CD4-positive, alpha-beta T cell (primary cell): ENCODE results near the gene STIP1. TPM values are rescaled to one million over a fixed set of nuclear protein-coding genes. Genes with fewer than 3 reads are reported as not detected.
A peak's percentile ranks its signal among the peaks of the same experiment; 100 is the strongest.

Experiments
- ATAC-seq: fragments of 200-7000 bp; cut with Tn5 transposase; one replicate; pipeline ENCODE4 v1.10.0; 2022; ENCODE audit warnings: mild to moderate bottlenecking; ENCODE audit not compliant: poor library complexity
- CTCF ChIA-PET: fragments of 350-600 bp; sonication (Branson Sonifier 250); formaldehyde crosslinking; loops from one replicate; lab custom pipeline; 2021; ENCODE audit warnings: antibody characterized with exemption, inconsistent platforms; lab: Charles Lee
- POLR2A ChIA-PET: fragments of 350-600 bp; sonication (Branson Sonifier 250); formaldehyde crosslinking; loops from one replicate; lab custom pipeline; 2021; ENCODE audit warnings: antibody characterized with exemption, inconsistent platforms; lab: Charles Lee
- DNase-seq, 14 experiments: peaks; one replicate each; pipeline ENCODE4 v3.0.0-alpha.2; 2013 to 2020; ENCODE audit warnings: mixed read lengths in 2 of 14
- H3K27ac ChIP-seq, 2 donors: one replicate each; pipeline versions ENCODE4 v1.5.1 to v1.7.0; 2013; ENCODE audit warnings: low read length in 2 of 2, low read depth in 1 of 2, mild to moderate bottlenecking in 1 of 2
- H3K27me3 ChIP-seq, 2 experiments: 1 replicate in 1 of 2; 2 replicates in 1 of 2; pipeline versions ENCODE4 v1.6.1 to v1.7.0; 2013; ENCODE audit warnings: low read length in 2 of 2, control low read depth in 1 of 2, mild to moderate bottlenecking in 1 of 2, moderate library complexity in 1 of 2; ENCODE audit not compliant: insufficient read depth in 2 of 2, control insufficient read depth in 1 of 2
- H3K36me3 ChIP-seq: one replicate; pipeline ENCODE4 v1.6.1; 2013; ENCODE audit warnings: low read length, control low read depth; ENCODE audit not compliant: insufficient read depth
- H3K4me1 ChIP-seq: one replicate; pipeline ENCODE4 v1.6.1; 2013; ENCODE audit warnings: low read length, control low read depth; ENCODE audit not compliant: insufficient read depth
- H3K4me3 ChIP-seq: one replicate; pipeline ENCODE4 v1.5.1; 2013; ENCODE audit warnings: mild to moderate bottlenecking, low read length, moderate library complexity
- H3K9me3 ChIP-seq, 2 experiments: 1 replicate in 1 of 2; 2 replicates in 1 of 2; pipeline versions ENCODE4 v1.6.1 to v1.7.0; 2013; ENCODE audit warnings: low read length in 2 of 2, mild to moderate bottlenecking in 2 of 2, control low read depth in 1 of 2, moderate library complexity in 1 of 2; ENCODE audit not compliant: control insufficient read depth in 1 of 2, insufficient read depth in 1 of 2
- H3K27ac Mint-ChIP-seq: one replicate; pipeline ENCODE4 v1.8.0; 2020; ENCODE audit warnings: mixed read lengths
- H3K27me3 Mint-ChIP-seq: one replicate; pipeline ENCODE4 v1.8.0; 2021; ENCODE audit warnings: mixed read lengths
- H3K36me3 Mint-ChIP-seq: one replicate; pipeline ENCODE4 v1.8.0; 2021; ENCODE audit warnings: low read depth, mixed read lengths
- H3K4me1 Mint-ChIP-seq: one replicate; pipeline ENCODE4 v1.8.0; 2021; ENCODE audit warnings: low read depth, mixed read lengths
- H3K4me3 Mint-ChIP-seq: one replicate; pipeline ENCODE4 v1.8.0; 2020; ENCODE audit warnings: mild to moderate bottlenecking, mixed read lengths
- H3K9me3 Mint-ChIP-seq: one replicate; pipeline ENCODE4 v1.8.0; 2020; ENCODE audit warnings: mixed read lengths
- intact Hi-C, 2 experiments: fragments of 100-400 bp; cut with DNase I in 1 of 2; cut with micrococcal nuclease in 1 of 2; formaldehyde crosslinking; loops; one replicate each; pipeline versions ENCODE4 v1.15.1 to v1.9.0; 2023 to 2025; cut with DNase I, micrococcal nuclease
- total RNA-seq, 174 experiments: library from RNA in 2 of 174; stranded (reverse) in 2 of 174; gene quantifications; one replicate each; pipeline ENCODE4 v1.2.3 and lab custom pipeline; 2021 to 2026
- TF ChIP-seq, protein P1 (sequence below): fragments of 200-600 bp; IDR thresholded peaks from one replicate; pipeline ENCODE4 v1.8.0; 2022; ENCODE audit warnings: antibody characterized with exemption, mild to moderate bottlenecking

The STIP1 gene
- total RNA-seq, 2 experiments from 2014 or later: 29.0 to 37.5 TPM

DNA sequence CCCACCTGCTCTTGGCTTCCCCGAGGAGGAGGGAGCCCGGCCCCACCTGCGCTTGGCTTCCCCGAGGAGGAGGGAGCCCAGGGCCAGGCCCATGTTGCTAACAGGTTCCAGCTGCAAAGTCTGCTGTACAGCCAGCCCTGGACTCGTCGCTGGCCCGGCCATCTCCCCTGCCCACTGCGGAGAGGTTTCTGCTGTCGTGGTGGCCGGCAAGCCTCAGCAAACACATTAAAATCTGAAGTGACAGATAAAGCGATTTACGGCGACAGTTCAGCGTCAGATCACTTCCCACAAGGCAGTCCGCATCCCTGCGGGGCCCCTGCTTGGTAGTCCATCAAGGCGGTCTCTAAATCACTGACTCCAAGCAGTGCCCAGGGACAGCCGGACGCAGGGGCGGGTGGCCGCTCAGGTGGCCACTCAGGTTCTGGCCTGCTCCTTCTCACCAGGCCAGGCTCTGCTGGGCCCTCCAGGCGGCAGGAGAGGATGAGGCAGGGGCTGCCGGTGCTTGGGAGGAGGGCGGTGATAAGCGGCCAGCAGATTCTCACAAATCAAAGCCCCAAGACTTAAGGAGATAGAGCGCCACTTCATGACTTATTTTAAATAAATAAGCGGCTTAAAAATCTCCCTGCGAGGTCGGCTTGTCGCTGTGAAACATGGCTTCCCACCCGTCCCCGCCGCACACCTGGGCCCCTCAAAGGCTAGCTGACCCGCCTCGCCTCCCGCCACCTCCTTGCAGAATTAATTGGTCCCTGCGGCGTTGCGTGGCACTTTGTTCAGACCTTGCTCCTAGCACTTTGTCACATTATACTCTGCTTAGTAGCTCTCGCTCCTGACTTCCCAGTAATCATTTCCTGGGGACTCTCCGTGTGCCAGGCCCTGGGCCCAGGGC lies 41.1 kb upstream of the STIP1 start:
- Histone ChIP-seq H3K9me3 (no peaks in the 10 kb centered on the region), H3K27me3 (no peaks in the 10 kb centered on the region), H3K36me3 (no peaks in the 10 kb centered on the region), H3K4me1 (peaks cover 19% of the 10 kb centered on the region), H3K27ac (no peak overlapping the region), H3K4me3 (no peak overlapping the region)
- DNase-seq (no peak), ATAC-seq (no peak)
- POLR2A ChIA-PET: no interaction called here
- Mint-ChIP-seq H3K27me3 (no peaks in the 10 kb centered on the region), H3K4me3 (no peak overlapping the region), H3K4me1 (peaks cover 14% of the 10 kb centered on the region), H3K36me3 (no peaks in the 10 kb centered on the region), H3K9me3 (no peaks in the 10 kb centered on the region), H3K27ac (no peak overlapping the region)
- TF ChIP-seq, protein P1, sequence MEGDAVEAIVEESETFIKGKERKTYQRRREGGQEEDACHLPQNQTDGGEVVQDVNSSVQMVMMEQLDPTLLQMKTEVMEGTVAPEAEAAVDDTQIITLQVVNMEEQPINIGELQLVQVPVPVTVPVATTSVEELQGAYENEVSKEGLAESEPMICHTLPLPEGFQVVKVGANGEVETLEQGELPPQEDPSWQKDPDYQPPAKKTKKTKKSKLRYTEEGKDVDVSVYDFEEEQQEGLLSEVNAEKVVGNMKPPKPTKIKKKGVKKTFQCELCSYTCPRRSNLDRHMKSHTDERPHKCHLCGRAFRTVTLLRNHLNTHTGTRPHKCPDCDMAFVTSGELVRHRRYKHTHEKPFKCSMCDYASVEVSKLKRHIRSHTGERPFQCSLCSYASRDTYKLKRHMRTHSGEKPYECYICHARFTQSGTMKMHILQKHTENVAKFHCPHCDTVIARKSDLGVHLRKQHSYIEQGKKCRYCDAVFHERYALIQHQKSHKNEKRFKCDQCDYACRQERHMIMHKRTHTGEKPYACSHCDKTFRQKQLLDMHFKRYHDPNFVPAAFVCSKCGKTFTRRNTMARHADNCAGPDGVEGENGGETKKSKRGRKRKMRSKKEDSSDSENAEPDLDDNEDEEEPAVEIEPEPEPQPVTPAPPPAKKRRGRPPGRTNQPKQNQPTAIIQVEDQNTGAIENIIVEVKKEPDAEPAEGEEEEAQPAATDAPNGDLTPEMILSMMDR: no peak
- intact Hi-C loops: loop anchor here in 1 of 2 experiments (10.0 kb wide), 1 partner anchor 1110 kb away; no protein-coding TSS in a partner anchor
- CTCF ChIA-PET: interaction anchor here (1.7 kb wide), 1 partner anchor 145 kb away, joined by 5 read pairs; no protein-coding TSS in a partner anchor

DNA sequence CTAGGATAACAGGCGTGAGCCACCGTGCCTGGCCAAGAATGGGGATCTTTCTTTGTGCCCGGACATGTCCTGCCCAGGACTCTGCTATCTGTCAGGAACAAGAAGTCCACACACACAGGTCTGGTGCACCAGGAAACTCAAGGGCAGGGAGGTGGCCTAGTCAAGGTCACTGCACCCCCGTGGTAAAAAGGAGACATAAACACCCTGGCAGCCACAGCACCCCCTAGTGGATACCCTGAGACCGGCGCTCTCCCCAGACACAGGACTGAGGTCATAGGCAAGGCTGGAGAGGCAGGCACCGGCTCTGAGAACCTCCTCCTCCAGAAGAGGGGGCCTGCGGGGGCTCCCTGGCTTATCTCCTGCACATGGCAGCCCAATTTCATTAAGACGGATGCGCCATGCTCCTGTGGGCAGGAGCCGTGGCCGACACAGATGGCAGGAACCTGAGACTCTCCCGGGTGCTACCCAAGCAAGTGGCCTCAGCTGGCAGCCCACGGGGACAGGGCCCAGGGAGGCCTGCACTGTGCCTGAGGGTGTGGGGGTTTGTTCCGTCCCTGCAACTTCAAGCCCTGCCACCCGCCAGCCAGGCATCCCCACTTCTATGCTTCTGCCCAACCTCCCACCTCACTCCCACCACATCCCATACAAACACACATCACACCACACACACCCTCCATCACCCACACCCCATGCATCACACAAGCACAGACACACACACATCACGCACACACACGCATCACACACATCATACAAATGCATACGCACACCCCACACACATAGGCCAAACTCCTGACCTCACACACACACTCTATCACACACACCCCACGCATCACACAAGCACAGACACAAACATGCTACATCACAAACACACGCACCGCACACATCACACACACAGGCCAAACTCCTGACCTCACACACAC lies 39.7 kb upstream of the STIP1 start:
- no peak overlapping the region for H3K27ac ChIP-seq
- Mint-ChIP-seq H3K4me3 (no peak overlapping the region), H3K4me1 (peaks cover 14% of the 10 kb centered on the region), H3K9me3 (no peaks in the 10 kb centered on the region), H3K27me3 (no peaks in the 10 kb centered on the region), H3K36me3 (no peaks in the 10 kb centered on the region), H3K27ac (no peak overlapping the region)
- no peak overlapping the region for H3K4me3 ChIP-seq
- H3K4me1 ChIP-seq: peaks cover 19% of the 10 kb centered on the region
- TF ChIP-seq, protein P1: peak; percentile 71
- DNase-seq (peak; percentile 45 to 80 (median 55)), ATAC-seq (peak; percentile 83)
- no peaks in the 10 kb centered on the region for H3K27me3 ChIP-seq
- CTCF ChIA-PET: interaction anchor here (1.7 kb wide), 1 partner anchor 146 kb away, joined by 5 read pairs; no protein-coding TSS in a partner anchor
- intact Hi-C loops: loop anchor here in 1 of 2 experiments (10.0 kb wide), 1 partner anchor 1111 kb away; no protein-coding TSS in a partner anchor
- POLR2A ChIA-PET: no interaction called here
- no peaks in the 10 kb centered on the region for H3K9me3 ChIP-seq
- H3K36me3 ChIP-seq: no peaks in the 10 kb centered on the region
